ENCODE measurements around the gene SHE. TPM values are rescaled to one million over a fixed set of nuclear protein-coding genes. Genes with fewer than 3 reads are reported as not detected.

SHE gene
- total RNA-seq, 1 donor from 2014 or later = under 0.01 TPM

- no peak for DNase-seq (ENCODE audit: low read depth)
These were observed 11.9 kb upstream of the SHE start for GRCh38 chr1:154514066-154514553.

DNA sequence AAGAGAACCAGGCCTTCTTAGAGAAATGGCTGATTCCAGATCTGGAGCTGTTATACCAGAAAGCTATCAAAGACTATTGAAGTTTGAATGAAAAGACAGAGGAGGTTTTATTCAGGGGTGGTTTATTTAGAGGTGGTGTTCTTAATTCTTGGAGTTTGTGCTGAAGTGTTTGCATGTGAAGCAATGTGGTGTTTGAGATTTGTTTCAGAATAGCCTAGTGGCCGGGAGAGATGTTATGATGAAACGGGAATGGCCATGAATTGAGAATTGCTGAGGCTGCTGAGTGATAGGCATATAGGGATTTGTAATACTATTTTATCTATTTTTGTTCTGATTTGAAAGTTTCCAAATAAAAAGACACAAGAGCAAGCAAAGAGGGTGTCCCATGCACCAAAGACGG is 10.5 kb upstream of the SHE start:
- H3K4me3 ChIP-seq (ENCODE audit: low read depth, low read length) = no peak overlapping the region
- DNase-seq (ENCODE audit: low read depth) = no peak
- no peak for TF ChIP-seq CTCF (conservative IDR thresholded peaks at IDR 0.05; ENCODE audit: low read depth, low read length)

More at GRCh38 chr1:154514066-154514553, 11.9 kb upstream of the SHE start:
- TF ChIP-seq CTCF (conservative IDR thresholded peaks at IDR 0.05; ENCODE audit: low read depth, low read length) = no peak
- no peak overlapping the region for H3K4me3 ChIP-seq (ENCODE audit: low read depth, low read length)

GRCh38 chr1:154503898-154504297 is 1.7 kb upstream of the SHE start:
- no peak for TF ChIP-seq CTCF (conservative IDR thresholded peaks at IDR 0.05; ENCODE audit: low read depth, low read length)
- no peak overlapping the region for H3K4me3 ChIP-seq (ENCODE audit: low read depth, low read length)
- DNase-seq (ENCODE audit: low read depth) = no peak

- no peak for DNase-seq (ENCODE audit: low read depth)
- no peak overlapping the region for H3K4me3 ChIP-seq (ENCODE audit: low read depth, low read length)
- no peak for TF ChIP-seq CTCF (conservative IDR thresholded peaks at IDR 0.05; ENCODE audit: low read depth, low read length)
These were observed 518 bp upstream of the SHE start for GRCh38 chr1:154502744-154503115.

DNA sequence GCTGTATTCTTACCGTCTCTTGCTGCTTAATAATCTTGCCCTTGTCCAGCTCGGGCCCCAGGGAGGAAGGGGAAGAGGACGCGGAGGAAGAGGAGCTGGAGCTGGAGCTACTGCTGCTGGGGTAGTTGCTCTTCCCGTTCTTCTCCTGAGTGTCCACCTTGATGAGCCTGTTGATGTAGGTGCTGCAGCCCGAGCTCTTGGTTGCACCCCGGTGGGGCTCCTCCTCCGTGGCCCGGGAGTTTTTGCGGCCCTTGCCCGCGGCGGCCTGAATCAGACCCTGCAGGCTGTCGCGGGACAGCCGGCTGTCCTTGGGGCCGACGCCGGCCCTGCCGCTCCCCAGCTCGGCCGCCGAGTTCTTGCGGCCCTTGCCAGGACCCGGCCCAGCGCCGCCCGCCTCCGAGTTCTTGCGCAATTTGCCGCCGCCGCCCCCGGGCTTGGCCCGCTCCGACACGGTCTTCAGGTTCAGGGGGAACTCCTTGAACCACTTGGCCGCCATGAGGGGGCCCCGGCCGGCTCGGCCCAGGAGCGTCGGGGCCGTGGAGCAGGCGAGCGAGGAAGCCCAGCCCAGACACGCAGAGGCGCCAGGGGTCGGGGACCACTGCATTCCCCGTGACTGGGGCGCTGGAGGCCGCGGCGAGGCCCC is 668 bp downstream of the SHE start:
- DNase-seq (ENCODE audit: low read depth) = no peak
- H3K4me3 ChIP-seq (ENCODE audit: low read depth, low read length) = peak overlapping the region; percentile 33
- no peak for TF ChIP-seq CTCF (conservative IDR thresholded peaks at IDR 0.05; ENCODE audit: low read depth, low read length)

- no peak for DNase-seq (ENCODE audit: low read depth)
- TF ChIP-seq CTCF (conservative IDR thresholded peaks at IDR 0.05; ENCODE audit: low read depth, low read length) = no peak
- no peak overlapping the region for H3K4me3 ChIP-seq (ENCODE audit: low read depth, low read length)
These were observed 1.7 kb downstream of the SHE start for GRCh38 chr1:154500533-154500932.

DNA sequence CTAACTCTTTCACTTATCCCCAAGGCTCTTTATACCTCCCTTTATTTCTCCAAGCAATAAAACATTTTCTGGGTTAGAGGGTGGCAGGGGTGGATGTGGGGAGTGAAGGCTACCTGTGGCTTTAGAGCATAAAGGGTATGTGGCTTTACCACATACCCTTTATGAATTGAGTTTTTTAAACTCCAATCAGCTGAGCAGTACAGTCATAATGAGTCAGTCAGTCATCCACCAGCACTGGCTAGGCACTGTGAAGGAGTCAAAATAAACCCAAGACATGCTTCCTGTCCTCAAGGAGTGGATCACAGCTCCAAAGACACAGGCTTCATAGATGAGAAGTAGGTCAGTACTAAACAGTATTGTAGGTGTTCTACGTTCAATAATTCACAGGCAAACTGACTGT is 2.8 kb downstream of the SHE start:
- no peak overlapping the region for H3K4me3 ChIP-seq (ENCODE audit: low read depth, low read length)
- DNase-seq (ENCODE audit: low read depth) = no peak
- TF ChIP-seq CTCF (conservative IDR thresholded peaks at IDR 0.05; ENCODE audit: low read depth, low read length) = no peak
